Hippocampal formation (tissue), 2 donors: ENCODE data around the gene GAGE12J.
A peak's percentile ranks its signal among the peaks of the same experiment; 100 is the strongest.
"Not testable (repeated sequence)": the region's sequence is repeated elsewhere in the genome, so short reads cannot be mapped to it uniquely, and the experiment has no call there.

Source experiments
- DNase-seq, 2 donors: peaks; one replicate each; lab custom pipeline; 2025; lab: John Stamatoyannopoulos, UW

The GAGE12J gene, protein sequence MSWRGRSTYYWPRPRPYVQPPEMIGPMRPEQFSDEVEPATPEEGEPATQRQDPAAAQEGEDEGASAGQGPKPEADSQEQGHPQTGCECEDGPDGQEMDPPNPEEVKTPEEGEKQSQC

DNA sequence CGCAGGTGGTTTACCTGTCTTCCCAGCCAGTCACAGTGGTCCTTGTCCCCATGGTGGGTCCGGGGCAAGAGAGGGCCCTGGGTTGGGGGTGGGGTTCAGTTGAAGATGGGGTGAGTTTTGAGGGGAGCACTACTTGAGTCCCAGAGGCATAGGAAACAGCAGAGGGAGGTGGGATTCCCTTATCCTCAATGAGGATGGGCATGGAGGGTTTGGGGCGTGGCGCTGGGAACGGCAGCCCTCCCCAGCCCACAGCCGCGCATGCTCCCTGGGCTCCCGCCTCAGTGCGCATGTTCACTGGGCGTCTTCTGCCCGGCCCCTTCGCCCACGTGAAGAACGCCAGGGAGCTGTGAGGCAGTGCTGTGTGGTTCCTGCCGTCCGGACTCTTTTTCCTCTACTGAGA, at the start of gene GAGE12J:
TSS of gene GAGE12J (plus strand) at position 301 of the 400 bp plus-strand sequence. CDS start 1,157 bp downstream, outside the sequence.
- not testable (repeated sequence) for DNase-seq

DNA sequence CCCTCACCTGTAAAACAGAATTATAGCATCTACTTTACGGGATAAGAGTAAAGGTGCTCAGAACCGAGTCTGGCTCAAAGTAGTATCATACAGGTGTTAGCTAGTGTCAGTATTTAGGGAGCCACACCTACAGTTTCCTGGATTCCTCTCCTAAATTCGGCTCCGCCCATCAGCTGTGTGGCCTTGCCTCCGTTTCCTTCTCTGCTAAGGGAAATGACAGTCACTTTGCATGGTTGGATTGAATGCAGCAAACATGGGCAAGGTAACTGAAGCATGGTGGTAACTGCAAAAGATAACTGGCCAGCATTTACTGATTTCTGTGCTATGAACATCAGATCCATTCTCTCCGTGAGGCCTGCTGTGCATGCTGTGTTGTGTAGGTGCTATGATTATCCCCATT, 49.4 kb upstream of the GAGE12J start:
- DNase-seq: no peak

DNA sequence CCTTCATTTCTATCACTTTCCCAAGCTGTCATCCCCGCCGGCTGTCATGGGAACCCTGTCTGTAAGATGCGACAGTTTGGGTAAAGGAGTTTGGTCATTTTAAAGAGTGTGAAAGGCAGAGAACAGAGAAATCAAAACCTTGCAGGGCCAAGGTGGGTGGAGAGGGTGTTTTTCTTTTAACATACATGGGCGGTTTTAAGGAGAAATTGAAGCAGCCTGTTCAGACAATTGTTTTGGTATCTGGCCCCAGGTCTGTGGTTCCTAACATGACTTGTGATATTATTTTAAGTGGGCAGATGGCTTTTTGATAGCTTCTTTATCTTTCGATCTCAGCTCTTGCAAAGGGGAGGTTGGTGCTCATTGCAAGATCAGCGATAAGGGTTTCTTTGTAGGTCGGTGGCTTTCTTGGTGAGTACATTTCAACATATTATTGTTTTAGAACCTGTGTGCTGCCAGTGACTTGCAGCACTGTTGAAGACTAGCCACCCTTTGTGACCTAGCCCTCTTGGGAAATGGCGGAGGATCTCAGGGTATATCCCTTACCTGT, 48.6 kb upstream of the GAGE12J start:
- no peak for DNase-seq

DNA sequence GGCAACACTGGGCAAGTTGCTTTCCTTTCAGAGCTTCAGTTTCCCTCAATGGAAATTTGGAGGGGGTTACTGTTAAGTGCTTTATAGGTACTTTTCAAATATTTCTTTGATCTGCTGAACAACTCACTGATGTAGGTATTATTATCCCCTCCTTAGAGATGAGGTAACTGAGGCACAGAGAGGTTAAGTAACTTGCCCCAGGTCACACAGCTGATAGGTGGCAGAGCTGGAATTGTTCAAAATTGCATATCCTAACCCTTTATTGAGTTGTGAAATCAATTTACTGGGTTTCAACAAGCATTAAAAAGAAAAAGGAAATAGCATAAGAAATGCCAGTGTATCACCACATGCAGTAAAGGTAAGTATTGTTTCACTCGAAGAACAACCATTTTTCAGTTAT, 45.6 kb upstream of the GAGE12J start:
- no peak for DNase-seq

DNA sequence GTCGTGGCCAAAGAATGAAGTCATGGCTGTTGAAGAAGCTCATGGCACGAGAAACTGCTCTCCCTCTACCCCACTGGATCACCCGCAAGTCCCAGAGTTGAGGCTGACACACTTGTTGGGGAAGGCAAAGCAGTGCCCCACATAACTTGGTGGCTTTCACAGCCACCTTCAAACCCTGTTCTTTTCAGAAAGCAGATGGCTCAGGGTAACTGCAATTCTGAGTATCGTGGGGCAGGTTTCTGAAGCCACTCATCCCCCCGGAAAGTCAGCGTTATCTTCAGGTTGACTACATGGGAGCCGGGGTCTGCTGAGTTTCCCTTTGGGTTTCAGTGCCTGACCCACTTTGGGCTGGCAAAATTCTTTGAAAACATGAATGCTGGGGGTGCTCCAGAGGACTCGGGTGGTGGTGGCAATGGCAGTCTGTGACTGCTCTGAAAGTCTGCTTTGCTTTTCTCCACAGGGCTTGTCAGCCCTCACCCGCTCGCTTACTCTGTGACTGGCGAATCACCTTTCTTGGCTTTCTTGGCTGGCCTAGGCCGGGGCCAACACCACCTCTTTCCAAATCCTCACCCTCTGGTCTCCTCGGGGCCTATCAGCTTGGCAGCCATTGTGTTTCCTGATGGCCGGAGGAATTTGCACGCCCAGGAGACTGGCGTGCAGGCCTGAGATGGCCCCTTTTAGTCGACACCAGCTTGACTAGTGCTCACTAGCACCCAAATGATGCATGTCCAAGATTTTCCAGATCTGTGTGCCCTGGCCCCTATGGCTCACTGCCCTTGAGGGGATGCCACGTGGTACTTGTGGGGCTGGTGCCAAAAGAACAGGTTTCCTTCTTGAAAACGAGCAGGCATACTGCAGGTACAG, 44.9 kb upstream of the GAGE12J start:
- DNase-seq: no peak

DNA sequence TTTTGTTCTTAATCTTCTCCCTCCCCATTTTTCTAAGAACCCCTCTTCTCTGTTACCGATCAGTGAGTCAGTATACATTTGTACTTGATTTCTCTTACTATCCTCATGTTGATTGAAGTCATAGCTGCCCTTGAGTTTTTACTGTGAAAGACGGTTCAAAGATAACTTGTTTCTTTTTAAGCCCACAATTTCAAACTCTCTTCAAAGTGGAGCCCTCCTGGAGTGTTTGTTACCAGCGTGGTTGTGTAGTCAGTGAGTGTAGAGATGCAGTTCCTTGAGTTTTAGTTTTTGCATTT, 44.4 kb upstream of the GAGE12J start:
- DNase-seq: no peak

DNA sequence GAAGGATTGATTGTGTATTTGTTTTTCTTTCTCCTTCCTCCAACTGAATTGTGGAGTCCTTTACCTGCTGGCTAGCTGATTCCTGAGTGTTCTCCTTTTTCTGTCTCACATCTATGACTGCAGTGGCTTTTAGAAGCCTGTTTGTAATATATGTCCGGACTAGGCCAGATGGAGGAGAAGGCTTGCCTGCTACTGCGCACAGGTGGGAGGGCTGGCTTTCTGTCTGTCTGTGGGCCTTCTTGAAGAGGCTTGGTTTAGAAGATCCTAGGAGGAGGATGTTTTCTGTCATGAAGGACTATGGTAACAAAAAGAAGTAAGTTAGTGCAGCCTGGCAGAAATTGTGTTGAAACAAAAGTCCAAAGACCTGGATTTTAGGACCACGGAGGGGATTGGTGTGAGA, 43.8 kb upstream of the GAGE12J start:
- DNase-seq: no peak

DNA sequence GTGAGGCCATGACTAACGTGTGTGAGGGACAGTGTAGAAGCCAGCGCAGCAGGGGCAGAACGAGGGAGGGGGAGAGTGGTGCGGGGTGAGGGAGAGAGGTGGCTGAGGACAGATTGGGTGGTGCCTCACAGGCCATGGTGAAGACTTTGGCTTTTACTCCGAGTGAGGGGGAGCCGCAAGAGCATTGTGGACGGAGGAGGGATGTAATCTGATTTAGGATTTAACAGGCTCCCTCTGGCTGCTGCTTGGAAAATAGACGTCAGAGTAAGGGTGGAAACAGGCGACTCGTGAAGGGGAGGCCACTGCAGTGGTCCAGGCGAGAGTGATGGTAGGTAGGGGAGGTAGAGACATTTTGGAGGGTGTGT, 39.2 kb upstream of the GAGE12J start:
- no peak for DNase-seq

DNA sequence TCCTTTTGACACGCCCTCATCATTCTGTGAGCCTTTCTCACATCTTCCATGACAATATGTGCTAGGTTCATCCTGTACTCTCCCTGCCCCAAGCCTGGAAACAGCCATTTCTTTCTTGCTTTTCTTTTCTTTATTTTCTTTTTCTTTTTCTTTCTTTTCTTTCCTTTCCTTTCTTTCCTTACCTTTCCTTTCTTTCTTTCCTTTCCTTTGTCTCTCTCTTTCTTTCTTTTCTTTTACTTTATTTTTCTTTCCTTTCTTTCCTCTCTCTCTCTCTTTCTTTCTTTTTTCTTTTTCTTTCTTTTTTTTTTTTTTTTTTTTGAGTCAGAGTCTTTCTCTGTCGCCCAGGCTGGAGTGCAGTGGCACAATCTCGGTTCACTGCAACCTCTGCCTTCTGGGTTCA, 37.6 kb upstream of the GAGE12J start:
- DNase-seq: no peak

DNA sequence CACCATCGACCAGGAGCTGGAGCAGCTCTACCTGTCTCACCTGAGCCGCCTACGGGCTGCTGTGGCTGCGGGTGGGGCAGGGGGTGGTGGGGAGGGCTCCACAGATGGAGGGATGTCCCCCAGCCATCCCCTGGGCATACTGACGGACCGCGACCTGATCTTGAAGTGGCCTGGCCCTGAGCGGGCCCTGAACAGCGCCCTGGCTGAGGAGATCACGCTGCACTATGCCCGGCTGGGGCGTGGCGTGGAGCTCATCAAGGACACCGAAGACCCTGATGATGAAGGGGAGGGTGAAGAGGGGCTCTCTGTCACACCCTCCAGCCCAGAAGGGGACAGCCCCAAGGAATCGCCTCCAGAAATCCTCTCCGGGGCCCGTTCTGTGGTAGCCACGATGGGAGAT, 35.7 kb upstream of the GAGE12J start:
- DNase-seq: no peak

DNA sequence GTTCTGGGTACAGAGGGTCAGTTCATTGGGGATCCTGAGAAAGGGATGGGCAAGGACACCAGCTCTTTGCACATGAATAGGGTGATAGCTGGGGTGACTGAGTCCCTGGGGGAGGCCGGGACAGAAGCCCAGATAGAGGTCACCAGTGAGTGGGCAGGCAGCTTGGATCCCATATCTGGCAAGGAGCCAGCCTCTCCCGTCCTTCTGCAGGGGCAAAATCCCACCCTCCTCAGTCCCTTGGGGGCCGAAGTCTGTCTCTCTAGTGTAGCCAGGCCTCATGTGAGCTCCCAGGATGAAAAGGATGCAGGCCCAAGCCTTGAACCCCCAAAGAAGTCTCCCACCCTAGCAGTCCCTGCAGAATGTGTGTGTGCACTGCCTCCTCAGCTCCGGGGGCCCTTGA, 35.3 kb upstream of the GAGE12J start:
- DNase-seq: no peak

DNA sequence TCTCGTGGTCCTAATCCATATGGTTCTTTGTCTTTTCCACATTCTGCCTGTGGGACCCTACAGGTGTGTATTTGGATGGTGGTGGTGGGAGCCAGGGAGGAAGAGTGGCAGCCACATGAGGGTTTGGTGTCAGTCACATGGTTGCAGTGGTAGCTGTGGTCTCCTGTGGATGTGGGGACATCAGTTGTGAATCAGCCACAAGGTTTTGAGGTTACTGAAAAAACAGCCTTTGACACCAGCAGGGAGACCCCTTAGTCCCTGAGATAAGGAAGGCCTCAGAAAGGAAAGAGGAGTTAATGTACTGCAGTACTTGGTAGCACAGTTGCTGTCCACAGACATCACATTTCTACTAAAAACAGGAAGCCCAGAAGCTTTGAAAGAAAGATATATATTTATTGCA, 34.2 kb upstream of the GAGE12J start:
- no peak for DNase-seq

DNA sequence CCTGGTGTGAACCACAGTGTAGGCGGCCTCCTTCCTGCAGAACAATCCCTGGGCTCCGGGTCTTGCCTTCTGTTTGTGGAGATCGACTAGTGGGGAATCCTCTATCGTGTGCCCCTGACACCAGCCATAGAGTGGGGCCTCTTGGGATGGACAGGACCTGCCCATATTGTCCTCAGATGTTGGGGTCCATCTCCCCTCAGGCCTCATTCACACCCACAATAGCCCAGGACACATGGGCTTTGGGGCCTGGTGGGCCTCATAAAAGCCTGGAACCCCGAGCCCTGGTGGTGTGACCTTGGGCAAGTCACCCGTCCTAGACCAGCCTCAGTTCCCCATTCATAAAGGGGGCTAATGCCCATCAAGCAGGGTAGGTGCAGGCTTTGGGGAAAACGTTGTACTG, 31.6 kb upstream of the GAGE12J start:
- DNase-seq: no peak

DNA sequence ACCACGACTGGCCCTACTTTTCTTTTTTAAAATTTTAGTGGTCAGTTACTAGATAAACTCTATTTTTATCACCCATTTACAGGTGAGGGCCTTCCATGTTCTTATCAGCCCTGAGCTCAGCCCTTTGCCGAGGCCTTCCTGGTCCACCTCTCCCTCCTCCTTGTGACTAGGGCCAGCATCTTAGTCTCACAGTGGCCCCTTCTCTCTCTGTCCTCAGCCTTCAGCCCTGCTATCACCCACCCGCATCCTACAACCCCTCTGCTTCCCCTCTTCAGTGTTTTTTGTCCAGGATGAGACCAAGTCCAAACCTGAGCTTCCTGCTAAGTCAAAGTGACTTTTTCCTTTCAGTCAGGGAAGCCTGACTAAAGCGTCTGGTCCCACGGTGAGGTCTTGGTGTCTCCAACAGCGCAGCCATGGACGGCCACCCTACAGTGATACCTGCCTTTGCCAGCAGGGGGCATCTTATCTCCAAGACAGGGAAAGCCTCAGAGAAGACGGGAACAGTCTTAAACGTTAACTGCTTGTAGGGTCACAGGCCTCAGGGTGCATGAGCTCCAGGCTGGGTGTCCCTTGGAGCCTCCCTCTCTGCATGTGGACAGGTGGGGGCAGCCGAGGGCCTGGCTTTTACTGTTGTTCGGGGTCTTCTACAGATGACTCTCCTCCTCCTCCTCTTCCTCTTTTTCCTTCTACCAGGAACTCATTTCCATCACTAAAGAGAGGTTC, 30.1 kb upstream of the GAGE12J start:
- peak in 1 of 2 donors; percentile 23 for DNase-seq

DNA sequence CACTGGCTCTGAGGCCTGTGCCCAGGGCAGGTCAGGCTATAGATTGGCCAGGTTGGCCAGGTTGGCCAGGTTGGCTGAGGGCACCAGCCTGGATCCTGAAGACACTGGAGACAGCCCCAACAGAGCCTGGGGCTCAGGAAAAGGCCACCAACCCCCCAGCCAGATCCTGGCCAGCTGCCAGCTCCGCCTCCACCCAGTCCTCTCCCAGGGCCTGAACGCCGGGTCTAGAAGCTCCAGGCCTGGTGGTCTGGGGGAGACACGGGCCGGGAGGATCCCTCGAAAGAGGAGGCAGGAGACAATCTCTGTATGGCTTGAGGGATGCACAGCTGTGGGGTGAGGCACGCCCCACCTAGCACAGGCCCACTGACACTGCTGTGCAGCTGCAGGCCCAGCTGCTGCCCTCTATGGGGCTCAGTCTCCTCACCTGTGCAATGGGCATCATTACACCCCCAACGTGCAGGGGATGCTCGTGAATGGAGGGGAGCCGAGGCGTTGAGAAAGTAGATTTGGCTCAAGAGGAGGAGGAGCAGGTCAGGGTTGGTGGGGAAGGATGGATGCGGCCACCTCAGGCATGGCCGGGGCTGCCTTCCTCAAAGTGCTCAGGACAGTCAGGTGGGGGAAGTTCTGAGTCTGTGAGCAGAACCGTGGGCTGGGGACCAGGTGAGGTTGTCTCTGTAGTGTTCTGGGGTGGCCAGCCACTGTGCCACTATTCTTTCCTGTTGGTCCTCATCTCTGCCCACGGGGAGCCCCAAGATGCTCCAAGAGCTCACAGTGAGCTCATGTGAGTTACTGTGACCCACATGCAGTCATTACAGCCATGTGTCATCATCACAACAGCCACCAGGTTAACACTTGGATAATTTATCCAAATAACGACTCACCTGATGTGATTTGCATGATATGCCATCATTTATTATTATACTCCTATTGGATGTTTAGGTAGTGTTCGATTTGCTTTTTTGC, 29.2 kb upstream of the GAGE12J start:
- DNase-seq: no peak

DNA sequence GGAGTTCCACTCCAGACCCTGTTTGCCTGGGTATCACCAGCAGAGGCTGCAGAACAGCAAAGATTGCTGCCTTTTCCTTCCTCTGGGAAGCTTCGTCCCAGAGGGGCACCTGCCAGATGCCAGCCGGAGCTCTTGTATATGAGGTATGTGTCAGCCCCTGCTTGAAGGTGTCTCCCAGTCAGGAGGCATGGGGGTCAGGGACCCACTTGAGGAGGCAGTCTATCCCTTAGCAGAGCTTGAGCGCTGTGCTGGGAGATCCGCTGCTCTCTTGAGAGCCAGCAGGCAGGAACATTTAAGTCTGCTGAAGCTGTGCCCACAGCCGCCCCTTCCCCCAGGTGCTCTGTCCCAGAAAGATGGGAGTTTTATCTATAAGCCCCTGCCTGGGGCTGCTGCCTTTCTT, 22.5 kb upstream of the GAGE12J start:
- DNase-seq: not testable (repeated sequence)

DNA sequence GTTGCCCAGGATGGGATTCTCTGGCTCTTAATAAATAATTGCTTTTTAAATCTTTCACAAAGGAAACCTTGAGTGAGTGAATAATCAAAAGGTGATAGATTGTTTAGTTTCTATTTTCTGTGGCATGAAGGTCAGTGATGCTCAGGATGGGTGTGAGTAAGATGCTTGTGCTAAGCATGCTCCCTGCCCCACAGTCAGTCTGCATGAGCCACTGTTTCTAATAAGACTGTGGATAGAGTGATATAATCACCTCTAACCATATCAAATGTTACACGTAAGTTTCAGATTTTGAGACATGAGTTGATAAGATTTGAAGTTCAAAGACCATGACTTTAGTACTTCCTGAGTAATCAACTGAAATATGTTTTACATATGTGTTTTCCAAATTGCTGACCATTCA, 21.1 kb upstream of the GAGE12J start:
- DNase-seq: no peak

DNA sequence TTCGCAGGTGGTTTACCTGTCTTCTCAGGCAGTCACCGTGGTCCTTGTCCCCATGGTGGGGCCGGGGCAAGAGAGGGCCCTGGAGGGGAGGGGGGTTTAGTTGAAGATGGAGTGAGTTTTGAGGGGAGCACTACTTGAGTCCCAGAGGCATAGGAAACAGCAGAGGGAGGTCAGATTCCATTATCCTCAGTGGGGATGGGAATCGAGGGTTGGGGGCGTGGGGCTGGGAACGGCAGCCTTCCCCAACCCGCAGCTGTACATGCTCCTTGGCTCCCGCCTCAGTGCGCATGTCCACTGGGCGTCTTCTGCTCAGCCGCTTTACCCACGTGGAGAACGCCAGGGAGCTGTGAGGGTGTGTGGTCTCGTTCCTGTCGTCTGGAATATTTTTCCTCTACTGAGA, 18.5 kb upstream of the GAGE12J start, which contains the start of gene GAGE10:
TSS of gene GAGE10 (plus strand) at position 301 of the 400 bp plus-strand sequence. CDS start 1,214 bp downstream, outside the sequence.
- no peak for DNase-seq

DNA sequence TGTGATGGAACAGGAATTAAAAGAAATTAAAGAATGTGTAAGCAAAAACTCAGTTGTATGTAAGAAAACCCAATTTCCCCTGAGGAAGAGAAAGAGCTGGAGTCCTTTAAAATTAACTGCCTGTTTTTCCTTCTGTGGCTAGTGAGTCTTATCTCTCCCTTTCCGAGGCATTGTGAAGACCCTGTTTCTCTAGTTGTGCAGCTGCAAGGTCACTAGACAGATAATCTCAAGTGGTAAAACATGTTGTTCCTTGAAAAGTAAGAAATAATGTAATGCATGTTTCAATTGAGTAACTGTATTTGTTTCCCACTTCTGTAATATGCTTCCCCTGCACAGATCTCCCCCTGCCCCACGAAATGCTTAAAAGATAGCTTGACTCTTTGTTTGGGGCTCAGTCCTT, 14.1 kb upstream of the GAGE12J start:
- DNase-seq: not testable (repeated sequence)

DNA sequence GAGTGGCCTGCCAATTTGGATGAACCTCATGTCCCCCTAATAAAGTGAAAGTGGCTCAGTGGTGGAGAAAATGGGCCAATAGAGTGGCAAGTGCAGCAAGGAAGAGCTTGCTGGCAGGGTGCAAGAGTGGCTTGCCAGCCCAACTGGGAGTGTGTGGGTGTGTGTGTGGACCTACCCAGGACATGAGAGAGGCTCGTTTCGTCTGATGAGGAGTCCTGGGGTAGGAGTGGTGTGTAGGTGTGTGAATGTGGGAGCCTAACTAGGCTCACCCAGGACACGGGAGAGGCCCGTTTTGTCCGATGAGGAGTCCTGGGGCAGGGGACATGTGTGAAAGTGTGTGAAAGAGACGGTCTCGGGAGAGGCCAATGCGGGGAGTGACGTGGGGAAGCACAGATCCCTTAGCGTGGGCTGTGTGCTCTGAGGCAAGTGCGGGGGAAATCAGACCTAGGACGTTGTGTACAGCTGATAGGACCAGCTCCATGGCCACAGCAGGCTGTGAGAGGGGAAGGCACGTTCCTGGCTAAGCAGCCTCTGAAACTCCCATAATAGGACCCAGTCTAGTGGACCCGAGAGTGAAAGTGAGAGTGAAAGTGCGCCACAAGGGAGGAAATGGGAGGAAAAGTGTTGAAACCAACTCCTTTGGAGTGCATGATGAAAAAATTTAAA, 13.1 kb upstream of the GAGE12J start:
- no peak for DNase-seq

DNA sequence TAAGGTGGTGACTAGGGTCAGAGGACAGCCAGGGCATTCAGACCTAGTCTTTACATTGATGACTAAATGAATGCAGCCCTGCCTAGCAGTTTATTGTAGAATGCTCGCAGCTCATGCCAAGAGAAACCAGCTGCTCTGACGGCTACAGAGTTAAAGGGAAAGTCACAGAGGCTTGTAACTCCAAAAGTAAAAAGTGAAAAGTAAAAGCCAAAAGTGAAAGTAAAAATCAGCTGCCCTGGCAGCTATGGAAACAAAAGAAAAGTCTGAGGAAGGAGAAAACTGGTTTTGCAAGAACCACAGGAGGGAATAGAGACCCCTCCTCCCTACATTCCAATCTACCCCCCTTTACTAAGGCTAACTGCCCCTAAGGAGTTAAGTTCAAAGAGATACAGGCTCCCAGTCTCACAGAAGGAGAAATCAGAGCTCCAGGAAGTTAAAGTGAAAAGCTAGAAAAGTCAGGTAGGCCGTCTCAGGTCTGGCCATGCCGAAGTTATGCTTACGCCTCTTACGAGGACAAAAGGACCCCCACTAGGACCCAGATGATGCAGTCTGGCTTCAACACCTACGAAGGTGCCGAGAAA, 12.3 kb upstream of the GAGE12J start:
- DNase-seq: no peak
